OCI-LY1 (cell line): ENCODE data around the gene PRR23A.

Experiments used
- H2AFZ ChIP-seq: fragments of 200-600 bp; sonication (generic), shearing (Covaris generic); 2 replicates; pipeline ENCODE4 v1.6.0; 2014; ENCODE audit warnings: antibody characterized with exemption, mild to moderate bottlenecking, low read length
- H3F3A ChIP-seq: fragments of 200-600 bp; sonication (generic), shearing (Covaris generic); 2 replicates; pipeline ENCODE4 v1.6.0; 2014; ENCODE audit warnings: mild to moderate bottlenecking, antibody characterized with exemption, low read length, moderate library complexity; ENCODE audit not compliant: insufficient read depth
- H3K27ac ChIP-seq: fragments of 200-600 bp; sonication (generic); 2 replicates; pipeline ENCODE4 v1.5.1; 2014; ENCODE audit warnings: low read length, mixed run types, mild to moderate bottlenecking, low read depth; ENCODE audit not compliant: poor library complexity, severe bottlenecking
- H3K27me3 ChIP-seq: fragments of 200-600 bp; sonication (generic); 2 replicates; pipeline ENCODE4 v1.6.0; 2014; ENCODE audit warnings: antibody characterized with exemption, mild to moderate bottlenecking, low read length, moderate library complexity; ENCODE audit not compliant: insufficient read depth
- H3K36me3 ChIP-seq: fragments of 200-600 bp; sonication (generic); 2 replicates; pipeline ENCODE4 v1.6.1; 2014; ENCODE audit warnings: mild to moderate bottlenecking, antibody characterized with exemption, low read length, moderate library complexity, mixed read lengths; ENCODE audit not compliant: insufficient read depth
- H3K4me1 ChIP-seq: fragments of 200-600 bp; sonication (generic); 2 replicates; pipeline ENCODE4 v1.5.1; 2014; ENCODE audit warnings: mild to moderate bottlenecking, low read length, moderate library complexity; ENCODE audit not compliant: insufficient read depth, severe bottlenecking
- H3K4me2 ChIP-seq: fragments of 200-600 bp; sonication (generic), shearing (Covaris generic); 2 replicates; pipeline ENCODE4 v1.6.1; 2014; ENCODE audit warnings: low read length
- H3K4me3 ChIP-seq: fragments of 200-600 bp; sonication (generic); 2 replicates; pipeline ENCODE4 v1.5.1; 2014; ENCODE audit warnings: low read length, low read depth, mild to moderate bottlenecking, mixed read lengths; ENCODE audit not compliant: poor library complexity, severe bottlenecking
- H3K79me2 ChIP-seq: fragments of 200-600 bp; shearing (Covaris generic); 2 replicates; pipeline ENCODE4 v1.6.1; 2016; ENCODE audit warnings: mixed run types, low read length, mixed read lengths; ENCODE audit not compliant: insufficient read depth
- H3K9ac ChIP-seq: fragments of 200-600 bp; sonication (generic), shearing (Covaris generic); 2 replicates; pipeline ENCODE4 v1.6.1; 2014; ENCODE audit warnings: mild to moderate bottlenecking, low read length, mixed read lengths
- H3K9me2 ChIP-seq: fragments of 200-600 bp; sonication (generic), shearing (Covaris generic); 2 replicates; pipeline ENCODE4 v1.6.1; 2014; ENCODE audit warnings: low read depth, mild to moderate bottlenecking, low read length, mixed read lengths
- H3K9me3 ChIP-seq: fragments of 200-600 bp; shearing (Covaris generic); 2 replicates; pipeline ENCODE4 v1.6.1; 2014; ENCODE audit warnings: low read length, mixed read lengths
- H4K20me1 ChIP-seq: fragments of 200-600 bp; sonication (generic), shearing (Covaris generic); 2 replicates; pipeline ENCODE4 v1.6.0; 2016; ENCODE audit warnings: mild to moderate bottlenecking, low read length; ENCODE audit not compliant: insufficient read depth
- CTCF ChIP-seq: fragments of 200-600 bp; sonication (generic), shearing (Covaris generic); IDR thresholded peaks from 2 replicates; pipeline ENCODE4 v1.5.1; 2017; ENCODE audit warnings: mild to moderate bottlenecking, antibody characterized with exemption, low read length, moderate library complexity, mixed read lengths
- EZH2 ChIP-seq: fragments of 200-600 bp; sonication (generic), shearing (Covaris generic); IDR thresholded peaks from 2 replicates; pipeline ENCODE4 v1.8.0; 2017; ENCODE audit warnings: borderline replicate concordance, mixed run types, mild to moderate bottlenecking, antibody characterized with exemption, low read length, moderate library complexity, mixed read lengths

The PRR23A gene

GRCh38 chr3:139016430-139017048 is 10.5 kb upstream of the PRR23A start:
- Histone ChIP-seq H3K4me1 (no peaks in the 10 kb centered on the region), H3K4me3 (no peak overlapping the region), H3K9me3 (no peaks in the 10 kb centered on the region), H3K79me2 (no peaks in the 10 kb centered on the region), H3K36me3 (no peaks in the 10 kb centered on the region), H3K27me3 (no peaks in the 10 kb centered on the region), H3K4me2 (no peak overlapping the region), H3K9me2 (no peaks in the 10 kb centered on the region), H4K20me1 (no peaks in the 10 kb centered on the region), H2AFZ (no peak overlapping the region), H3K9ac (no peak overlapping the region), H3K27ac (no peak overlapping the region), H3F3A (no peaks in the 10 kb centered on the region)
- TF ChIP-seq CTCF (no peak), EZH2 (no peak)

- Histone ChIP-seq H3K4me2 (no peak overlapping the region), H3K9me3 (no peaks in the 10 kb centered on the region), H3K4me3 (no peak overlapping the region), H2AFZ (no peak overlapping the region), H3K9me2 (peaks cover 2% of the 10 kb centered on the region; the same call in 1 of the 2 replicates), H4K20me1 (no peaks in the 10 kb centered on the region), H3K27ac (no peak overlapping the region), H3K79me2 (no peaks in the 10 kb centered on the region), H3K4me1 (no peaks in the 10 kb centered on the region), H3F3A (no peaks in the 10 kb centered on the region), H3K9ac (no peak overlapping the region), H3K27me3 (no peaks in the 10 kb centered on the region), H3K36me3 (no peaks in the 10 kb centered on the region)
- TF ChIP-seq EZH2 (no peak), CTCF (no peak)
Observed at GRCh38 chr3:139005356-139005993, 593 bp downstream of the PRR23A start.

GRCh38 chr3:138995706-138996105 is 10.4 kb downstream of the PRR23A start:
- no peaks in the 10 kb centered on the region for H3K27me3 ChIP-seq

More at GRCh38 chr3:138995706-138996105, 10.4 kb downstream of the PRR23A start:
- no peaks in the 10 kb centered on the region for H3K4me1 ChIP-seq
- no peak overlapping the region for H3K4me3 ChIP-seq
- no peak overlapping the region for H3K27ac ChIP-seq
- H3K79me2 ChIP-seq: no peaks in the 10 kb centered on the region
- H2AFZ ChIP-seq: no peak overlapping the region
- no peaks in the 10 kb centered on the region for H3K9me3 ChIP-seq
- TF ChIP-seq EZH2 (no peak), CTCF (no peak)
- H4K20me1 ChIP-seq: no peaks in the 10 kb centered on the region
- H3K4me2 ChIP-seq: no peak overlapping the region
- H3K36me3 ChIP-seq: no peaks in the 10 kb centered on the region
- no peak overlapping the region for H3K9ac ChIP-seq
- H3K9me2 ChIP-seq: no peaks in the 10 kb centered on the region
- no peaks in the 10 kb centered on the region for H3F3A ChIP-seq
